ENCODE results near the gene DNHD1.

Gene DNHD1

GRCh38 chr11:6539748-6540268 is 42.7 kb downstream of the DNHD1 start:
- no peak for DNase-seq

- DNase-seq = no peak
Observed at GRCh38 chr11:6541356-6541755, 44.3 kb downstream of the DNHD1 start.

- DNase-seq = no peak
Observed at GRCh38 chr11:6542727-6543126, 45.6 kb downstream of the DNHD1 start.

GRCh38 chr11:6544921-6545850 is 48.1 kb downstream of the DNHD1 start:
- no peak for DNase-seq

GRCh38 chr11:6545917-6546605 is 49.0 kb downstream of the DNHD1 start:
- no peak for DNase-seq

- DNase-seq = no peak
Observed at GRCh38 chr11:6546735-6547134, 49.7 kb downstream of the DNHD1 start.

- DNase-seq = no peak
Observed at GRCh38 chr11:6547177-6547576, 50.1 kb downstream of the DNHD1 start.

GRCh38 chr11:6548121-6548520 is 51.0 kb downstream of the DNHD1 start:
- DNase-seq = no peak

GRCh38 chr11:6548641-6549040 is 51.6 kb downstream of the DNHD1 start:
- no peak for DNase-seq

GRCh38 chr11:6553634-6554033 is 56.6 kb downstream of the DNHD1 start:
- DNase-seq = no peak

GRCh38 chr11:6554828-6555706 is 58.0 kb downstream of the DNHD1 start:
- DNase-seq = no peak

GRCh38 chr11:6556139-6556949 is 59.3 kb downstream of the DNHD1 start:
- no peak for DNase-seq

GRCh38 chr11:6557063-6557462 is 60.0 kb downstream of the DNHD1 start:
- no peak for DNase-seq

- no peak for DNase-seq
Observed at GRCh38 chr11:6557761-6558674, 60.9 kb downstream of the DNHD1 start.

- no peak for DNase-seq
Observed at GRCh38 chr11:6559369-6559768, 62.3 kb downstream of the DNHD1 start.

- no peak for DNase-seq
Observed at GRCh38 chr11:6561288-6561687, 64.2 kb downstream of the DNHD1 start.

GRCh38 chr11:6563121-6563619 is 66.1 kb downstream of the DNHD1 start:
- DNase-seq = no peak

GRCh38 chr11:6563667-6564066 is 66.6 kb downstream of the DNHD1 start:
- no peak for DNase-seq

- DNase-seq = no peak
Observed at GRCh38 chr11:6565325-6565724, 68.2 kb downstream of the DNHD1 start.

GRCh38 chr11:6565988-6566703 is 69.1 kb downstream of the DNHD1 start:
- no peak for DNase-seq

All from NCI-H1105 (cell line).